ENCODE measurements around the gene PRRX1. TPM values are rescaled to one million over a fixed set of nuclear protein-coding genes. Genes with fewer than 3 reads are reported as not detected.
A peak's percentile ranks its signal among the peaks of the same experiment; 100 is the strongest.

PRRX1 gene
- total RNA-seq, 1 donor from 2014 or later: 358 TPM

DNA sequence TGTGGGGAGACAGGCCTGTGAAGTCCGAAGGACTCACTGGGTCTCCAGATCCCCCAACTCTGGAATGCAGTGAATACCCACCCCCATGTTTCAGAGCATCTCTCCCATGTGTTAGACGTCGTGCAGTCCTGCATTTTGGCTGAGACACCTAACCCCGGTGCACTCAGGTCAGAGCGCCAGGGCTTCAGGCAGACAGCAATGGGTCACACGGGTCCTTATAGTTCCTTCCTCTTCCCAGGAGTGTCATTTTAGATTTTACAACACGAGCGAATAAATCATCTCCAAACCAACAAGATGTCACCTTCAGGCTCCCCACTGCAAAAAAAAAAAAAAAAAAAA, 5.1 kb downstream of the PRRX1 start:
- no peaks in the 10 kb centered on the region for H3K9me3 Mint-ChIP-seq (ENCODE audit: unreplicated experiment)
- TF ChIP-seq, protein P1, sequence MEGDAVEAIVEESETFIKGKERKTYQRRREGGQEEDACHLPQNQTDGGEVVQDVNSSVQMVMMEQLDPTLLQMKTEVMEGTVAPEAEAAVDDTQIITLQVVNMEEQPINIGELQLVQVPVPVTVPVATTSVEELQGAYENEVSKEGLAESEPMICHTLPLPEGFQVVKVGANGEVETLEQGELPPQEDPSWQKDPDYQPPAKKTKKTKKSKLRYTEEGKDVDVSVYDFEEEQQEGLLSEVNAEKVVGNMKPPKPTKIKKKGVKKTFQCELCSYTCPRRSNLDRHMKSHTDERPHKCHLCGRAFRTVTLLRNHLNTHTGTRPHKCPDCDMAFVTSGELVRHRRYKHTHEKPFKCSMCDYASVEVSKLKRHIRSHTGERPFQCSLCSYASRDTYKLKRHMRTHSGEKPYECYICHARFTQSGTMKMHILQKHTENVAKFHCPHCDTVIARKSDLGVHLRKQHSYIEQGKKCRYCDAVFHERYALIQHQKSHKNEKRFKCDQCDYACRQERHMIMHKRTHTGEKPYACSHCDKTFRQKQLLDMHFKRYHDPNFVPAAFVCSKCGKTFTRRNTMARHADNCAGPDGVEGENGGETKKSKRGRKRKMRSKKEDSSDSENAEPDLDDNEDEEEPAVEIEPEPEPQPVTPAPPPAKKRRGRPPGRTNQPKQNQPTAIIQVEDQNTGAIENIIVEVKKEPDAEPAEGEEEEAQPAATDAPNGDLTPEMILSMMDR (IDR thresholded peaks at IDR 0.05): no peak
- H3K36me3 Mint-ChIP-seq (ENCODE audit: unreplicated experiment): peaks cover 52% of the 10 kb centered on the region
- peaks cover 81% of the 10 kb centered on the region for H3K4me1 Mint-ChIP-seq (ENCODE audit: unreplicated experiment)
- H3K27me3 Mint-ChIP-seq (ENCODE audit: unreplicated experiment): no peaks in the 10 kb centered on the region
- DNase-seq (ENCODE audit: extremely low spot score, unreplicated experiment): no peak
- H3K27ac Mint-ChIP-seq (ENCODE audit: unreplicated experiment): peak overlapping the region; percentile 94
- peak overlapping the region; percentile 90 for H3K4me3 Mint-ChIP-seq (ENCODE audit: unreplicated experiment)

DNA sequence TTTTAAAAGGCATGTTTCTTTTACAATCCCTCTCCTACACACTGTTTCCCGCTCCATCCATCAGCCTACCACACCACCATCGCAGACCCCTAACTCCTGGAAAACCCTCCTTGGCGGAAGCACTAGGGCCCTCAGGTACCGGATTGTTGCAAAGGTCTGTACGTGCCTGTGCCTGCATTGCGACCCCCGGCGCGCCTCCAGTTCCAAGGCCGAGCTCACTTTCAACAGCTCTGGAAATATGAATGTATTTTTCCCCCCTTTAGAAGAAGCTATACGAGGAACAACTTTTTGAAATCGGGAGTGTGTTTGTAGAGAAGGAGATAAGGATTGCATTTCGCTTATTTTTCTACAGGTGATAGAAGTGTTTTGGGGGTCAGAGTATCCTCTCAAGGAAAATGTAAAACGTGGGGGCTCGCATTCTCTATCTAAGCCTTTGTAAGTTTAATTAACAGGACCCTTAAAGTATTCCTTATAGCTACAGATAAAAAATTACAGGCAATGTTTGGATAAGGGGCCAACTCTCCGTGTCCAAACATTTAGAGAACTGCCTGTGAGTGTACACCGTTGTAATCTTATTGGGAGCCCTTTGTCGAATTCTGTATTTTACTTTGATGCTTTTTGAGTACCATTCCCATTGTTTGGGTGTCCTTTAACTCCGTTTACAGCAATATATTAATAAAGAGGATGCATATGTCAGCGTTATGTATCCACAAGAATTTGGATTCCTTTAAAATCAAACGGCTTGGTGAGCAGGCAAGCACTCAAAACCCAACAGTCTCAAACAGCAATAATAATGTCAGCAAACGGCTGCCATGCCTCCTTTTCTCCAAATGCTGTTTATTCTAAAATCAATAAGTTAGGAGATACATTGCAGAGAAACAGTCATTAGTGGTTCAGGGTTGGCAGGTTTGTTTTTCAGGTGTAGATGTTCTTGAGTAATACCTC, 5.9 kb downstream of the PRRX1 start:
- Mint-ChIP-seq H3K27me3 (ENCODE audit: unreplicated experiment) (no peaks in the 10 kb centered on the region), H3K4me3 (ENCODE audit: unreplicated experiment) (peak overlapping the region; percentile 90), H3K9me3 (ENCODE audit: unreplicated experiment) (no peaks in the 10 kb centered on the region), H3K27ac (ENCODE audit: unreplicated experiment) (peak overlapping the region; percentile 94), H3K4me1 (ENCODE audit: unreplicated experiment) (peaks cover 89% of the 10 kb centered on the region), H3K36me3 (ENCODE audit: unreplicated experiment) (peaks cover 54% of the 10 kb centered on the region)
- DNase-seq (ENCODE audit: extremely low spot score, unreplicated experiment): no peak
- TF ChIP-seq, protein P1 (IDR thresholded peaks at IDR 0.05): no peak

DNA sequence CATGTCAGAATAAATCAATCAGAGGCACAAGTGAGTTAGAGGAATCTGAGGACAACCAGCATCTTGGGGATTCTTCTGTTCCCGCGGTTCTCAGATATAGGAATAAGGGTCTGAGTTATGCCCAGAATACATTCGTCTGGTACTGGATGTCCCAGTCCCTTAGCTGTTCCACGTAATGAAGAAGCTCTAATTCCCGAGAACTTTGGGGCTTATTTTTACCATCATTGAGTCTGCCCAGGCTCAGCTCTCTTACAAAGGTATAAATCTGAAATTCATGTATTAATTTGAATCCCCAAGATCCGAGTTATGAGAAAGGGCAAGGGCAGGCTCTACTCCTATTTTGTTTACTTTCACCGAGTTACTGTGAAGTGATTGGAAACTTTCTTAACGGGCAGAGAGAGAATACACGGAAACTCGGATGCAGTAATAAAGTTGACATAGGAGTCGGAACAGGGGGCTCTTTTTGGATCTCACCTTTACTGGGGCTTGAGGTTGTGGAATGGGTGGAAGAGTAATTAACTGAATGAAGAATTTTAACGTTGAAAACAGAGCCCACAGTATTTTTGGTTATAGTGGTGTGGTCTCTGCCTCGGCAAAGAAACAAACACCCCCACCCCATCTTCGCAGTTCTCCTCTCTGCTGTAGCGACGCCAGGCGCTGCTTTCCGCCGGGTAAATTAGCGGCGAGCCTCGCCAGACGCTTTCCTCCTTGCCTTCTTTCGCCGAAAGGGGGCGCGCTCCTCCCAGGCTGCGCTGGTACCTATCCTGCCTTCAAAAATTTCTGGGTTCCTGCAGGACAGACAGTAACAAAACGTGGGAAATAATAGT, 7.1 kb downstream of the PRRX1 start:
- H3K27ac Mint-ChIP-seq (ENCODE audit: unreplicated experiment): peak overlapping the region; percentile 94

DNA sequence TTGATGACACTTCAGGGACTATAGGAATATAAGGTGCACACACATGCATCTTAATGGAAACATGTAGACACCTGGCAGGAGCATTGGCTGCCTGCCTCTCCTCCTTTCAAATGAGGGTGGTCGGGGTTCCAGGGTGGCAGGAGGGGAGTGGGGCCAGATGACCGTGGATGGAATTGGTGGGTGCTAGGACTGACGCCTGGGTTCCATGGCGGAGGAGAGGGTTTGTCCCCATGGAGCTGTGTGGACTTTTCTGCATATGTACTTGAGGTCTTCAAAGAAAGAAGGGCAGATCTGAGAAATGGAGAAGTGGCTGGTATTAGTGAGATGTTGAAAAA, 7.7 kb downstream of the PRRX1 start:
- TF ChIP-seq, protein P1 (IDR thresholded peaks at IDR 0.05): no peak
- peaks cover 100% of the 10 kb centered on the region for H3K4me1 Mint-ChIP-seq (ENCODE audit: unreplicated experiment)
- no peaks in the 10 kb centered on the region for H3K9me3 Mint-ChIP-seq (ENCODE audit: unreplicated experiment)
- H3K4me3 Mint-ChIP-seq (ENCODE audit: unreplicated experiment): peak overlapping the region; percentile 90
- DNase-seq (ENCODE audit: extremely low spot score, unreplicated experiment): no peak
- peak overlapping the region; percentile 94 for H3K27ac Mint-ChIP-seq (ENCODE audit: unreplicated experiment)
- H3K27me3 Mint-ChIP-seq (ENCODE audit: unreplicated experiment): no peaks in the 10 kb centered on the region
- peaks cover 45% of the 10 kb centered on the region for H3K36me3 Mint-ChIP-seq (ENCODE audit: unreplicated experiment)

More for the DNA sequence above, 7.1 kb downstream of the PRRX1 start:
- DNase-seq (ENCODE audit: extremely low spot score, unreplicated experiment): peak; percentile 86
- peaks cover 98% of the 10 kb centered on the region for H3K4me1 Mint-ChIP-seq (ENCODE audit: unreplicated experiment)
- TF ChIP-seq, protein P1 (IDR thresholded peaks at IDR 0.05): peak; percentile 70
- no peaks in the 10 kb centered on the region for H3K9me3 Mint-ChIP-seq (ENCODE audit: unreplicated experiment)
- H3K36me3 Mint-ChIP-seq (ENCODE audit: unreplicated experiment): peaks cover 50% of the 10 kb centered on the region
- no peaks in the 10 kb centered on the region for H3K27me3 Mint-ChIP-seq (ENCODE audit: unreplicated experiment)
- H3K4me3 Mint-ChIP-seq (ENCODE audit: unreplicated experiment): peak overlapping the region; percentile 90

DNA sequence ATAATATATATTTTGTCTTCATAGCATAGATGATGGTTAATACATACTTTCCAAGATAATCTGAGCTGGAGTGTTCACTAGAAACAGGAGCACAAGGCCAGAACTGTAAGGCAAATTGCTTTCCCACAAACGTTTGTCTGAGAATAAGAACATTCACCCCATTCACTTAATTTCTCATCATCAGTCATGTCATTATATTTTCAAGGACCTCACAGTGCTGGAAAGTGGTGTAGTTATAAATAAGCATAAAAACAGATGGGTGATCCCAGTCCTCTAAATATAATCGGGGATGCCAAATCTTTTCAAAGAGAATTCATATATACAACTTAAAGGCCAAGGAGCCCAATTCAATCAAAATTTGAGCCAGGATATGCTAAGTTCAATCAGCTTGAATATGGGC, 8.4 kb downstream of the PRRX1 start:
- H3K27me3 Mint-ChIP-seq (ENCODE audit: unreplicated experiment): no peaks in the 10 kb centered on the region
- peak overlapping the region; percentile 94 for H3K27ac Mint-ChIP-seq (ENCODE audit: unreplicated experiment)
- no peaks in the 10 kb centered on the region for H3K9me3 Mint-ChIP-seq (ENCODE audit: unreplicated experiment)
- peaks cover 99% of the 10 kb centered on the region for H3K4me1 Mint-ChIP-seq (ENCODE audit: unreplicated experiment)
- H3K36me3 Mint-ChIP-seq (ENCODE audit: unreplicated experiment): peaks cover 40% of the 10 kb centered on the region
- peak overlapping the region; percentile 2 for H3K4me3 Mint-ChIP-seq (ENCODE audit: unreplicated experiment)
- TF ChIP-seq, protein P1 (IDR thresholded peaks at IDR 0.05): no peak
- no peak for DNase-seq (ENCODE audit: extremely low spot score, unreplicated experiment)
